ENCODE measurements around the gene DNAH17.

The DNAH17 gene

DNA sequence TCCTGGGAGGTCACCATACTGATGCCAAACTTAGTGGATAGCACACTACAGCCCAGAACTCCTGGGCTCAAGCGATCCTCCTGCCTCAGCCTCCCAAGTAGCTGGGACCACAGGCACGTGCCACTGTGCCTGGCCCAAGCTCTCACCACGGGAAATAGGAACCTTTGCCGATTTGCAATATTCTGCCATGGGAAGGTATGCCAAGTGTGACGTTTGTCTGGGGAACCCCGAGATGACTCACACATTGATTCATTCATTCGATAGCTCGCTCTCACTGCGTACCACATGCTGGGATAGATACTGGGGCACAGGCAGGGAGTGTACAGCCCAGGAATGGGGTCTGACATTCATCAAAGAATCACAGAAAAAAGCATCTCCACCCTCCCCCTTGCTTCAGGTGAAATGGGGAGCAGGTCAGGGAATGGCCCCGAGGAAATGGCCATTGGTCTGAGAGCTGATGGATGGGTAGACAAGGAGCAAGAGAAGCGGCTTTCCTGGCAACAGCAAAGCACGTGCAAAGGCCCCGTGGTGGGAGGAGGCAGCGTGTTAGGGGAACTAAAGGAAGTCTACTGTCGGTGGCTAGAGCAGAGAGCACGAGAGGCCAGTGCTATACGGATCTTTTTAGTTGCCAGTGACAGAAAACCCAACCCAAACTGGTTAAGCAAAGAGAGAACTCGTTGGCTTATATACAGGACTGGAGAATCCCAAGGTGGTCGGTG is 44.1 kb downstream of the DNAH17 start:
- Histone ChIP-seq H3K4me2 (ENCODE audit: low read length, poor library complexity, severe bottlenecking) (no peak overlapping the region), H2BK5ac (ENCODE audit: low read depth, low read length, poor library complexity, severe bottlenecking) (no peak overlapping the region), H3K4me1 (ENCODE audit: control insufficient read depth, insufficient read depth, low read depth, low read length) (peaks cover 7% of the 10 kb centered on the region), H3K18ac (ENCODE audit: low read depth in 1 of 2, low read length in 2 of 2) (no peak overlapping the region), H2BK120ac (ENCODE audit: low read depth, low read length) (no peak overlapping the region), H3K27me3 (ENCODE audit: control insufficient read depth in 1 of 2, insufficient read depth in 1 of 2, low read length in 2 of 2) (peaks cover 0 to 16% of the 10 kb centered on the region in 2 experiments), H3K4me3 (ENCODE audit: insufficient read depth in 1 of 2, low read depth in 1 of 2, low read length in 2 of 2) (no peak overlapping the region), H4K8ac (ENCODE audit: low read length) (no peak overlapping the region), H3K23ac (ENCODE audit: low read length in 2 of 2) (no peak overlapping the region), H3K27ac (ENCODE audit: low read length, poor library complexity, severe bottlenecking) (no peak overlapping the region), H3K9ac (ENCODE audit: low read length) (no peak overlapping the region), H2AK5ac (ENCODE audit: low read length, severe bottlenecking) (peak overlapping the region; percentile 41), H2AFZ (ENCODE audit: low read depth, low read length) (no peak overlapping the region), H3K36me3 (ENCODE audit: control insufficient read depth in 1 of 2, insufficient read depth in 2 of 2, low read depth in 1 of 2, low read length in 2 of 2) (no peaks in the 10 kb centered on the region), H4K91ac (ENCODE audit: low read length) (no peak overlapping the region), H2BK15ac (ENCODE audit: low read depth, poor library complexity, severe bottlenecking) (no peak overlapping the region), H3K9me3 (ENCODE audit: control insufficient read depth, low read length) (no peaks in the 10 kb centered on the region), H3K4ac (ENCODE audit: low read depth in 1 of 2, low read length in 2 of 2) (no peak overlapping the region), H2BK12ac (ENCODE audit: low read length in 2 of 2) (no peak overlapping the region), H3K14ac (ENCODE audit: low read length in 2 of 2) (no peak overlapping the region), H3K79me1 (replicated peaks; ENCODE audit: low read length, poor library complexity, severe bottlenecking) (no peaks in the 10 kb centered on the region)
- peak; percentile 24 for DNase-seq
- 91% methylated on average over 18 of the region's 19 CpGs for WGBS

DNA sequence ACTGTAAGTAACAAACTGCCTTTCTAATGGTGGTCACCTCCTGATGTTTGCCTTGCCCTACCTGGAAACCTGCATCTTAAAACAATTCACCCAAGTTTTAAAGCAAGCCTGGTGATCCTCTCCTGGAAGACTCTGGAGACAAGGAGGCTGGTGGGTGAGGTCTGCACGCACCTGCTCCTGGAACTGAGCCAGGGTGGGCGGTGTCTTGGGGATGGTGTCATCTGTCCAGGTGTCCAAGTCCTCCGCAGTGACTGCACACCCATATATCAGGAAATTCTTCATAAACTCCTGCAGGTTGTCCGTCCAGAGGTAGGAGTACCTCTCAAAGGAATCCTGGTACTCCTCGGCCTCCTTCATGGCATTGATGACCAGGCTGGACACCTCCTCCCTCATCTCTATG is 44.9 kb downstream of the DNAH17 start:
- Histone ChIP-seq H2BK5ac (ENCODE audit: low read depth, low read length, poor library complexity, severe bottlenecking) (no peak overlapping the region), H3K36me3 (ENCODE audit: control insufficient read depth in 1 of 2, insufficient read depth in 2 of 2, low read depth in 1 of 2, low read length in 2 of 2) (no peaks in the 10 kb centered on the region), H3K4ac (ENCODE audit: low read depth in 1 of 2, low read length in 2 of 2) (no peak overlapping the region), H3K27ac (ENCODE audit: low read length, poor library complexity, severe bottlenecking) (no peak overlapping the region), H2BK12ac (ENCODE audit: low read length in 2 of 2) (no peak overlapping the region), H3K4me2 (ENCODE audit: low read length, poor library complexity, severe bottlenecking) (no peak overlapping the region), H2AK5ac (ENCODE audit: low read length, severe bottlenecking) (no peak overlapping the region), H3K18ac (ENCODE audit: low read depth in 1 of 2, low read length in 2 of 2) (no peak overlapping the region), H4K91ac (ENCODE audit: low read length) (no peak overlapping the region), H3K27me3 (ENCODE audit: control insufficient read depth in 1 of 2, insufficient read depth in 1 of 2, low read length in 2 of 2) (peaks cover 0 to 15% of the 10 kb centered on the region in 2 experiments), H3K4me3 (ENCODE audit: insufficient read depth in 1 of 2, low read depth in 1 of 2, low read length in 2 of 2) (no peak overlapping the region), H2AFZ (ENCODE audit: low read depth, low read length) (no peak overlapping the region), H3K9me3 (ENCODE audit: control insufficient read depth, low read length) (no peaks in the 10 kb centered on the region), H2BK15ac (ENCODE audit: low read depth, poor library complexity, severe bottlenecking) (no peak overlapping the region), H3K23ac (ENCODE audit: low read length in 2 of 2) (no peak overlapping the region), H3K14ac (ENCODE audit: low read length in 2 of 2) (no peak overlapping the region), H3K79me1 (replicated peaks; ENCODE audit: low read length, poor library complexity, severe bottlenecking) (no peaks in the 10 kb centered on the region), H2BK120ac (ENCODE audit: low read depth, low read length) (no peak overlapping the region), H3K9ac (ENCODE audit: low read length) (no peak overlapping the region), H3K4me1 (ENCODE audit: control insufficient read depth, insufficient read depth, low read depth, low read length) (peaks cover 7% of the 10 kb centered on the region), H4K8ac (ENCODE audit: low read length) (no peak overlapping the region)
- WGBS: 87% methylated on average over 3 of the region's 5 CpGs
- no peak for DNase-seq

DNA sequence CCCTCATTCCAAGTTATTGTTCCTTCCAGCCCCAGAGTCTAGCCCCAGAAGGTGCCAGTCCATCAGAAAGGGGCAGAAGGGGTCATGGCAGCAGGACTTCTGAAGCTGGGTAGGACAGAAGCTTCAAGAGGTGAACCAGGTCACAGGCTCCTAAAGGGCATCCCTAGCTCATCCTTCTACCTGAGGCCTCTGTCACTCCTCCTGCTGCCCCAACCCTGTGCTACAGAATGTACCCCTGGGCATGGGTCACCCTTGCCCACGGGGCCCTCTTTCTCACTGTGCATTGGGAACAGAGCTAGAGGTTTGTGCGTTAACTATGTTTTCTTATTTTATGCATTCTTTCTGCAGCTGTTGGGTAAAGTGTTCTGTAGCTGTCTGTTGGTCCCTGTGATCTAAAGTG is 46.5 kb downstream of the DNAH17 start:
- H3K27me3 ChIP-seq (ENCODE audit: control insufficient read depth in 1 of 2, insufficient read depth in 1 of 2, low read length in 2 of 2): peaks cover 0 to 15% of the 10 kb centered on the region in 2 experiments
- H2BK5ac ChIP-seq (ENCODE audit: low read depth, low read length, poor library complexity, severe bottlenecking): no peak overlapping the region
- H2AK5ac ChIP-seq (ENCODE audit: low read length, severe bottlenecking): no peak overlapping the region
- no peak for DNase-seq
- H3K4me2 ChIP-seq (ENCODE audit: low read length, poor library complexity, severe bottlenecking): no peak overlapping the region
- H2BK120ac ChIP-seq (ENCODE audit: low read depth, low read length): no peak overlapping the region
- no peak overlapping the region for H3K23ac ChIP-seq (ENCODE audit: low read length in 2 of 2)
- no peak overlapping the region for H3K18ac ChIP-seq (ENCODE audit: low read depth in 1 of 2, low read length in 2 of 2)
- H2BK12ac ChIP-seq (ENCODE audit: low read length in 2 of 2): no peak overlapping the region
- no peak overlapping the region for H2AFZ ChIP-seq (ENCODE audit: low read depth, low read length)
- H3K4me1 ChIP-seq (ENCODE audit: control insufficient read depth, insufficient read depth, low read depth, low read length): peaks cover 9% of the 10 kb centered on the region
- WGBS: 71% methylated on average over 2 of the region's 2 CpGs
- H3K14ac ChIP-seq (ENCODE audit: low read length in 2 of 2): no peak overlapping the region
- no peak overlapping the region for H2BK15ac ChIP-seq (ENCODE audit: low read depth, poor library complexity, severe bottlenecking)
- no peak overlapping the region for H4K91ac ChIP-seq (ENCODE audit: low read length)
- H3K4ac ChIP-seq (ENCODE audit: low read depth in 1 of 2, low read length in 2 of 2): no peak overlapping the region
- no peak overlapping the region for H4K8ac ChIP-seq (ENCODE audit: low read length)
- no peak overlapping the region for H3K9ac ChIP-seq (ENCODE audit: low read length)
- H3K79me1 ChIP-seq (replicated peaks; ENCODE audit: low read length, poor library complexity, severe bottlenecking): no peaks in the 10 kb centered on the region
- H3K36me3 ChIP-seq (ENCODE audit: control insufficient read depth in 1 of 2, insufficient read depth in 2 of 2, low read depth in 1 of 2, low read length in 2 of 2): no peaks in the 10 kb centered on the region
- H3K27ac ChIP-seq (ENCODE audit: low read length, poor library complexity, severe bottlenecking): no peak overlapping the region
- no peak overlapping the region for H3K4me3 ChIP-seq (ENCODE audit: insufficient read depth in 1 of 2, low read depth in 1 of 2, low read length in 2 of 2)
- no peaks in the 10 kb centered on the region for H3K9me3 ChIP-seq (ENCODE audit: control insufficient read depth, low read length)

DNA sequence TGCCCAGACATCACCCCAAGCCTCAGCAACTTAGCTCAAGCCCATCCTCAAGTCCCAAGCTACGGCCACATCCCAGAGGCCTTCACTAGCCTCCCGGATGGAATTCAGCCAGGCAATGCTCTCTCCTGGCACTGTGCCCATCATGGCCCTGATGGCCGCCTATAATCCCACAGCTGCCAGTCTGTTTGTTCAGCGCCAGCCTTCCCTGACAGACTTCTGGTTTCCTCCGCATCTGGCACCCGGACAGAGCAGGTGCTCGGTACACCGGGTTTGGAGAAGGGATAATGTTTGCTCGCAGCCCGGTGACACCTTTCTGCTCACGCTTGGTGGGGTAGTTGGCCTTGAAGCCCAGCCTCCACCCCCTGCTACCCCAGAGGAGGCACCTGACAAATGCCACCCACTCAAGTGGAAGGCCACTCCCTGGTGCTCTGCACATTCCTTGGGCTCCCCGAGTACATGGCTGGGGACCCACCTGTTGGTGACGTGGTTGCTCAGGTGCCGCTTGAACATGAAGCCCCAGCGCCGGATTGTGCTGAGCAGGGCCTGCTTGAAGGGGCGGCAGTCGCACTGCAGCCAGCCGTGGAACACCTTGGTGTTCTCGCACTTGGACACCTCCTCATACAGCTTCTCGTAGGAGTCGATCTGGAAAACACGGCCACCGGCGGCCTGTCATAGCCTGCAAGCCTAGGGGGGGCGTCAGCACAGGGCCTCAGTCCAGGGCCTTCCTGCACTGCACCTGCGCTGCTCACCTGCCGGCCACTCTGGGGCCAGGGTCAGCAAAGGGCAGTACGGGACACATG is 47.1 kb downstream of the DNAH17 start:
- no peak overlapping the region for H3K4me2 ChIP-seq (ENCODE audit: low read length, poor library complexity, severe bottlenecking)

More for the DNA sequence above, 47.1 kb downstream of the DNAH17 start:
- Histone ChIP-seq H3K18ac (ENCODE audit: low read depth in 1 of 2, low read length in 2 of 2) (no peak overlapping the region), H2BK5ac (ENCODE audit: low read depth, low read length, poor library complexity, severe bottlenecking) (no peak overlapping the region), H3K23ac (ENCODE audit: low read length in 2 of 2) (no peak overlapping the region), H3K9ac (ENCODE audit: low read length) (no peak overlapping the region), H3K79me1 (replicated peaks; ENCODE audit: low read length, poor library complexity, severe bottlenecking) (no peaks in the 10 kb centered on the region), H2AK5ac (ENCODE audit: low read length, severe bottlenecking) (no peak overlapping the region), H3K4me1 (ENCODE audit: control insufficient read depth, insufficient read depth, low read depth, low read length) (peaks cover 9% of the 10 kb centered on the region), H2AFZ (ENCODE audit: low read depth, low read length) (no peak overlapping the region), H2BK15ac (ENCODE audit: low read depth, poor library complexity, severe bottlenecking) (no peak overlapping the region), H2BK120ac (ENCODE audit: low read depth, low read length) (no peak overlapping the region), H3K9me3 (ENCODE audit: control insufficient read depth, low read length) (no peaks in the 10 kb centered on the region), H3K27me3 (ENCODE audit: control insufficient read depth in 1 of 2, insufficient read depth in 1 of 2, low read length in 2 of 2) (peaks cover 0 to 12% of the 10 kb centered on the region in 2 experiments), H3K4ac (ENCODE audit: low read depth in 1 of 2, low read length in 2 of 2) (no peak overlapping the region), H4K8ac (ENCODE audit: low read length) (no peak overlapping the region), H3K27ac (ENCODE audit: low read length, poor library complexity, severe bottlenecking) (no peak overlapping the region), H2BK12ac (ENCODE audit: low read length in 2 of 2) (no peak overlapping the region), H3K36me3 (ENCODE audit: control insufficient read depth in 1 of 2, insufficient read depth in 2 of 2, low read depth in 1 of 2, low read length in 2 of 2) (no peaks in the 10 kb centered on the region), H3K4me3 (ENCODE audit: insufficient read depth in 1 of 2, low read depth in 1 of 2, low read length in 2 of 2) (no peak overlapping the region), H4K91ac (ENCODE audit: low read length) (peak overlapping the region; percentile 74), H3K14ac (ENCODE audit: low read length in 2 of 2) (no peak overlapping the region)
- no peak for DNase-seq
- WGBS: 94% methylated on average over 29 of the region's 29 CpGs
